Adrenal gland (tissue), 5 donors: ENCODE results near the gene SLC25A42.

ENCODE experiments used
- POLR2A ChIP-seq, 2 donors: fragments of 450-650 bp; IDR thresholded peaks; one replicate each; pipeline ENCODE4 v1.6.1; 2017; ENCODE audit warnings: antibody characterized with exemption in 2 of 2, mild to moderate bottlenecking in 2 of 2, moderate library complexity in 1 of 2
- TF ChIP-seq, protein P1 (sequence below), 6 experiments: fragments of 450-650 bp in 4 of 6; fragments of 200-600 bp in 2 of 6; sonication (generic) in 1 of 6; IDR thresholded peaks; 1 replicate in 5 of 6; 2 replicates in 1 of 6; pipeline versions ENCODE4 v1.5.1 to v1.8.0; 2016 to 2021; ENCODE audit warnings: antibody characterized with exemption in 6 of 6, mild to moderate bottlenecking in 2 of 6, moderate library complexity in 1 of 6
- donor health status: DM: no; HTN: no; CAD: no.

DNA sequence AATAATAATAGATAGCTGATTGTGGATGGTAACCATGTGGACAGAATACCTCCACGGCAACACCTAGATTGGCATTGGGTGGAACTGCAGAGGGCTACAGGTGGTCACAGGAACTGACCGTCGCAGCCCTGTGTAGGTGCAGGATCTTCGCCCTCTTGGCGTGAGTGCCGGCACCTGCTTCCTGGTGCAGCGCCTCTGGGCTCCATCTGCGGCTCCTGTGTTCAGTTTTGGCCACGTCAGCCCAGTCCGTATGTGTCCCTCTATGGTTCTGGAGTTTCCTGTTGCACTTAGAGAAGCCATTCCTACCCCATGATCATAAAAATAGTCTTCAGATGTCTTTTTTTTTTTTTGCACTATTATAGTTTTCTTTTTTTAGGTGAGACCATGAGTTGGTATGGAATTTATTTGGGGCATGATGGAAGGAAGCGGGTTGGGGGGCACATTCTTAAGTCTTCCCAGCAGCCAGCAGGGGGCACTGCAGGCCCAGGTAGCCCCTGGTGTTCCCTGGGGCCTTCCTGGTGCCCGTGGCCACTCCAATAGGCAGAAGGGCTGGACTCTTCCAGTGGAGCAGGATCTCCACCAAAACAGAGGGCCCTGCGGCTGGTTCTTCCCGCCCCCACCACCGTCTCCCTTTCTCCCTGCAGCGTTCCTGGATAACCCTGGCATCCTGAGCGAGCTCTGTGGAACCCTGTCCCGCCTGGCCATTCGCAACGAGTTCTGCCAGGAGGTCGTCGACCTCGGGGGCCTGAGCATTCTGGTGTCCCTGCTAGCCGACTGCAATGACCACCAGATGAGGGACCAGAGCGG, 10.1 kb upstream of the SLC25A42 start:
- no peak for TF ChIP-seq POLR2A (IDR thresholded peaks at IDR 0.05)
- TF ChIP-seq, protein P1, sequence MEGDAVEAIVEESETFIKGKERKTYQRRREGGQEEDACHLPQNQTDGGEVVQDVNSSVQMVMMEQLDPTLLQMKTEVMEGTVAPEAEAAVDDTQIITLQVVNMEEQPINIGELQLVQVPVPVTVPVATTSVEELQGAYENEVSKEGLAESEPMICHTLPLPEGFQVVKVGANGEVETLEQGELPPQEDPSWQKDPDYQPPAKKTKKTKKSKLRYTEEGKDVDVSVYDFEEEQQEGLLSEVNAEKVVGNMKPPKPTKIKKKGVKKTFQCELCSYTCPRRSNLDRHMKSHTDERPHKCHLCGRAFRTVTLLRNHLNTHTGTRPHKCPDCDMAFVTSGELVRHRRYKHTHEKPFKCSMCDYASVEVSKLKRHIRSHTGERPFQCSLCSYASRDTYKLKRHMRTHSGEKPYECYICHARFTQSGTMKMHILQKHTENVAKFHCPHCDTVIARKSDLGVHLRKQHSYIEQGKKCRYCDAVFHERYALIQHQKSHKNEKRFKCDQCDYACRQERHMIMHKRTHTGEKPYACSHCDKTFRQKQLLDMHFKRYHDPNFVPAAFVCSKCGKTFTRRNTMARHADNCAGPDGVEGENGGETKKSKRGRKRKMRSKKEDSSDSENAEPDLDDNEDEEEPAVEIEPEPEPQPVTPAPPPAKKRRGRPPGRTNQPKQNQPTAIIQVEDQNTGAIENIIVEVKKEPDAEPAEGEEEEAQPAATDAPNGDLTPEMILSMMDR (IDR thresholded peaks at IDR 0.05): peak; percentile 58 to 84 (median 73)
